OCI-LY7 (cell line): ENCODE data around the gene NPAS2. TPM values are rescaled to one million over a fixed set of nuclear protein-coding genes. Genes with fewer than 3 reads are reported as not detected.

Experiments
- BruUV-seq: library from RNA; stranded (reverse); fragments of 400-500 nt; replicated peaks from 2 replicates; lab custom pipeline; 2021; lab: Mats Ljungman, UMichigan
- CTCF ChIA-PET: fragments of 300-600 bp; sonication (Branson Sonifier 250); formaldehyde crosslinking; loops from one replicate; lab custom pipeline; 2022; ENCODE audit warnings: antibody characterized with exemption; ENCODE audit not compliant: unreplicated experiment; lab: Charles Lee
- POLR2A ChIA-PET: fragments of 300-600 bp; sonication (Branson Sonifier 250); formaldehyde crosslinking; loops from one replicate; lab custom pipeline; 2022; ENCODE audit warnings: antibody characterized with exemption; lab: Charles Lee
- DNase-seq: peaks from one replicate; pipeline ENCODE4 v3.0.0-alpha.2; 2015; ENCODE audit warnings: low spot score
- H2AFZ ChIP-seq: fragments of 200-600 bp; sonication (generic), shearing (Covaris generic); 2 replicates; pipeline ENCODE4 v1.6.1; 2014; ENCODE audit warnings: mild to moderate bottlenecking, antibody characterized with exemption, low read length, moderate library complexity
- H3K27ac ChIP-seq: fragments of 200-600 bp; sonication (generic); 2 replicates; pipeline ENCODE4 v1.5.1; 2014; ENCODE audit warnings: mixed run types, low read depth, mild to moderate bottlenecking, moderate library complexity, low read length, inconsistent platforms; ENCODE audit not compliant: poor library complexity, severe bottlenecking
- H3K36me3 ChIP-seq: fragments of 200-600 bp; sonication (generic); 2 replicates; pipeline ENCODE4 v1.6.1; 2014; ENCODE audit warnings: mild to moderate bottlenecking, antibody characterized with exemption, low read length, moderate library complexity, mixed read lengths; ENCODE audit not compliant: insufficient read depth
- H3K4me1 ChIP-seq: fragments of 200-600 bp; sonication (generic); 2 replicates; pipeline ENCODE4 v1.5.1; 2014; ENCODE audit warnings: mild to moderate bottlenecking, low read length; ENCODE audit not compliant: insufficient read depth, poor library complexity, severe bottlenecking
- H3K4me2 ChIP-seq: fragments of 200-600 bp; sonication (generic); 2 replicates; pipeline ENCODE4 v1.6.1; 2014; ENCODE audit warnings: mild to moderate bottlenecking, low read length
- H3K4me3 ChIP-seq: fragments of 200-600 bp; sonication (generic); 2 replicates; pipeline ENCODE4 v1.5.1; 2014; ENCODE audit warnings: mild to moderate bottlenecking, low read depth, low read length; ENCODE audit not compliant: poor library complexity, severe bottlenecking
- H3K79me2 ChIP-seq: fragments of 200-600 bp; sonication (generic); 2 replicates; pipeline ENCODE4 v1.6.1; 2016; ENCODE audit warnings: low read depth, mild to moderate bottlenecking, low read length, moderate library complexity, mixed read lengths; ENCODE audit not compliant: insufficient read depth
- H3K9me2 ChIP-seq: fragments of 200-600 bp; sonication (generic); 2 replicates; pipeline ENCODE4 v1.6.1; 2016; ENCODE audit warnings: mild to moderate bottlenecking, low read length, mixed read lengths; ENCODE audit not compliant: insufficient read depth
- H3K9me3 ChIP-seq: fragments of 200-600 bp; sonication (generic); 2 replicates; pipeline ENCODE4 v1.6.1; 2014; ENCODE audit warnings: mild to moderate bottlenecking, mixed run types, low read length, mixed read lengths
- H4K20me1 ChIP-seq: fragments of 200-600 bp; sonication (generic); 2 replicates; pipeline ENCODE4 v1.6.1; 2014; ENCODE audit warnings: mild to moderate bottlenecking, antibody characterized with exemption, low read length, moderate library complexity, mixed read lengths; ENCODE audit not compliant: insufficient read depth
- CTCF ChIP-seq: fragments of 200-600 bp; sonication (generic); conservative IDR thresholded peaks from 2 replicates; pipeline ENCODE4 v1.5.1; 2014; ENCODE audit warnings: mild to moderate bottlenecking, antibody characterized with exemption, low read length, moderate library complexity, mixed read lengths
- EZH2phosphoT487 ChIP-seq: fragments of 200-600 bp; sonication (generic); IDR thresholded peaks from 2 replicates; pipeline ENCODE4 v1.6.1; 2018; ENCODE audit warnings: low read depth, borderline replicate concordance, mild to moderate bottlenecking, mixed run types, antibody characterized with exemption, low read length, moderate library complexity, mixed read lengths
- intact Hi-C: fragments of 100-400 bp; cut with micrococcal nuclease; formaldehyde crosslinking; loops from one replicate; pipeline ENCODE4 v1.10.0; 2022; ENCODE audit not compliant: unreplicated experiment
- total RNA-seq, 2 experiments: library from RNA; depleted of rRNA in 1 of 2; stranded (reverse); fragments of >200 nt in 1 of 2; shearing (Covaris generic) in 1 of 2; gene quantifications; 2 replicates each; pipeline ENCODE4 v1.2.3, GENCODE V29; 2014 to 2022

NPAS2 gene
- total RNA-seq, 2 experiments from 2014 or later = not detected

- no peaks in the 10 kb centered on the region for H3K9me2 ChIP-seq
- no peak overlapping the region for H2AFZ ChIP-seq
- no peaks in the 10 kb centered on the region for H3K4me1 ChIP-seq
- no peaks in the 10 kb centered on the region for H4K20me1 ChIP-seq
- ChIA-PET CTCF (no interaction called here), POLR2A (no interaction called here)
- DNase-seq = no peak
- H3K27ac ChIP-seq = no peak overlapping the region
- no peak overlapping the region for H3K4me3 ChIP-seq
- no TSS peak for BruUV-seq
- no peaks in the 10 kb centered on the region for H3K9me3 ChIP-seq
- H3K36me3 ChIP-seq = no peaks in the 10 kb centered on the region
- TF ChIP-seq EZH2phosphoT487 = no peak
- no peak for TF ChIP-seq CTCF
- H3K79me2 ChIP-seq = no peaks in the 10 kb centered on the region
- intact Hi-C loops = no loop called here
- no peak overlapping the region for H3K4me2 ChIP-seq
Measured at GRCh38 chr2:100785626-100786296, 34.2 kb upstream of the NPAS2 start.

GRCh38 chr2:100786297-100786658, 33.7 kb upstream of the NPAS2 start:
- ChIA-PET CTCF (no interaction called here), POLR2A (no interaction called here)
- no peak for TF ChIP-seq EZH2phosphoT487
- TF ChIP-seq CTCF = no peak
- Histone ChIP-seq H3K36me3 (no peaks in the 10 kb centered on the region), H3K4me2 (no peak overlapping the region), H4K20me1 (no peaks in the 10 kb centered on the region), H3K27ac (no peak overlapping the region), H2AFZ (no peak overlapping the region), H3K9me2 (no peaks in the 10 kb centered on the region), H3K79me2 (no peaks in the 10 kb centered on the region), H3K4me1 (no peaks in the 10 kb centered on the region), H3K9me3 (no peaks in the 10 kb centered on the region), H3K4me3 (no peak overlapping the region)
- intact Hi-C loops = no loop called here
- no TSS peak for BruUV-seq
- no peak for DNase-seq

GRCh38 chr2:100786985-100787384, 33.0 kb upstream of the NPAS2 start:
- POLR2A ChIA-PET = no interaction called here
- Histone ChIP-seq H3K9me3 (no peaks in the 10 kb centered on the region), H3K4me2 (no peak overlapping the region), H3K4me1 (no peaks in the 10 kb centered on the region), H3K79me2 (no peaks in the 10 kb centered on the region), H2AFZ (no peak overlapping the region), H3K27ac (no peak overlapping the region), H3K9me2 (no peaks in the 10 kb centered on the region), H4K20me1 (no peaks in the 10 kb centered on the region), H3K4me3 (no peak overlapping the region), H3K36me3 (no peaks in the 10 kb centered on the region)
- intact Hi-C loops = no loop called here
- BruUV-seq = no TSS peak
- no peak for TF ChIP-seq EZH2phosphoT487
- no peak for TF ChIP-seq CTCF
- CTCF ChIA-PET = no interaction called here
- DNase-seq = no peak
